Dermis blood vessel endothelial cell (primary cell): ENCODE results near the gene TEX10. TPM values are rescaled to one million over a fixed set of nuclear protein-coding genes. Genes with fewer than 3 reads are reported as not detected.

Source experiments
- DNase-seq: peaks from one replicate; pipeline ENCODE4 v3.0.0; 2010
- total RNA-seq: library from RNA; depleted of rRNA; stranded (reverse); fragments of >200 nt; gene quantifications from 2 replicates; pipeline ENCODE4 v1.2.3, GENCODE V29; 2014

The TEX10 gene
- total RNA-seq, 1 donor from 2014 or later: 28.1 TPM

DNA sequence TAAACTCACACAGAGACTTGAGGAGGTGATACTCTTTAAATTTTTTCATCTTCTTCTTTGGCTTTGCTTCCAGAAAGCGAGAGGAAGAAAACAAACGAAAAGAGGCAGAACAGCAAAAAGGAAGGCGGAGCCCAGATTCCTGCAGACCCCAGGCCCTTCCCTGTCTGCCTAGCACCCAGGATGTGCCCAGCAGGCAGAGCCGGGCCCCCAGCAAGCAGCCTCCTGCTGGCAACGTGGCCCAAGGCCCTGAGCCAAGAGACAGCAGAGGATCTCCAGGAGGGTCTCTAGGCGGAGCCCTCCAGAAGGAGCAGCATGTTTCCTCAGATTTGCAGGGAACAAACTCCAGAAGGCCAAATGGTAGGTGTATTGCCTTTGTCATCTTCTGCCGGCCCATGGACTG, 68.5 kb downstream of the TEX10 start:
- no peak for DNase-seq

- no peak for DNase-seq
These were observed 70.4 kb downstream of the TEX10 start for GRCh38 chr9:100282388-100282719.

GRCh38 chr9:100281676-100282387, 70.9 kb downstream of the TEX10 start:
- no peak for DNase-seq

- no peak for DNase-seq
These were observed 71.7 kb downstream of the TEX10 start for GRCh38 chr9:100281066-100281465.

DNA sequence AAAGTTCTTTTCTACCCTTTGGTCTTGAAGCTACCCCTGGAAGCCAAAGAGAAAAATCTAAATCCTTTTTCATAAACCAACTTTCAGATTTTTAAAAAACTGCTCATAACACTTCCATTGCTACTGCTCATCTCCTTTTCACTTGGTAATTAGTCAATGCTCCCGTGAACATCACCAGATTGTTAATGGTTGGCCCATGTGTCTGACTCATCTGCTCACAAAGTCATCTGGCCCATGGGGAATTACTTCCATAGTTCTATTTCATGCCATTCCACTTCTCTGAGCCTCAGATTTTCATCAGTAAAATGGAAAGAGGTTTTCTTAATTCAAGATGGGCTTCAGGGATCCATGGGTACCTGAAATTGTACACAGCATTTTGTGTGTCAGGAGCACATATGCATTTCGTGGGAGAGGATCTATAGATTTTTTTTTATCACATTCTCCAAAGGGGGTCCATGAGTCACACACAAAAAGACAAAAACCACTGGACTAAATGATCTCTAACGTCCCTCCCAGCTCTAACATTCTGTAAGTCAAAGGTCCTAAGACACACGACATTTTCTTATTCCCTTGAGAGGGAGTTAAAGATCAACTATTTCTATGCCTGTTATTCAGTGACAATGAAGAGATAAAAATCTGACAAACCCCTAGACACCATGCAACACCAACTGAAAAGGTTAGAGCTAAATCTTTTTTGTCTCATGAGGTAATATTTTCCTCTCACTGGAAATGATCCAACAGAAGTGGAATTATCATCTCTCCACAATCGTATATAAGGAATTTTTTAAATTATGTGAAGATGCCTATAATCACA, 75.4 kb downstream of the TEX10 start:
- DNase-seq: no peak

DNA sequence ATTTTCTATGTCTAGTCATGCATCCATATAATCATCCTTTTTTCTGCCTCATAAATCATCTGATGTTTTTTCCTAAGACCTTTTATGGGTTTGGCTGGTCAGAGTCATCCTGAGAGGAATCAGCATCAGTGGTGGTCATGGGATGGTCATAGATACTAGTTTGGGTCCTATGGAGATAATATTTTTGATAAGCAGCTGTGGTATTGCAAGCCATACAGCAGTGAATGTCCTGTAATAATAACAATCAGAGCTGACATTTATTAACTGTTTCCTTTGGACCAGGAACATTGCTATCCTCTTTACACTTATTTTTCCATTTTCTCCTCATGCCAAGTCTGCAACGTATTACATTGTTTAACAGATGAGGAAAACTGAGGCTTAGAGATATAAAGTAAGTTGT, 83.1 kb downstream of the TEX10 start:
- no peak for DNase-seq

- no peak for DNase-seq
These were observed 84.5 kb downstream of the TEX10 start for GRCh38 chr9:100268271-100268670.

GRCh38 chr9:100267211-100267610, 85.5 kb downstream of the TEX10 start:
- DNase-seq: no peak

Other genes with a start within 250 kb of the TEX10 start
- 53.4 and 57.3 TPM in 2 replicates for gene MSANTD3, start 74.2 kb upstream of the TEX10 start, total RNA-seq
- gene TMEFF1, start 120.2 kb upstream of the TEX10 start, total RNA-seq: 9.2 and 19.3 TPM in 2 replicates
- gene CAVIN4, start 225.1 kb upstream of the TEX10 start, total RNA-seq: 1.7 and 2.3 TPM in 2 replicates